ENCODE data around the gene PTPMT1. TPM values are rescaled to one million over a fixed set of nuclear protein-coding genes. Genes with fewer than 3 reads are reported as not detected.

The PTPMT1 gene
- total RNA-seq, 1 donor from 2014 or later = 27.1 TPM

GRCh38 chr11:47593492-47593933 is 28.1 kb downstream of the PTPMT1 start:
- Mint-ChIP-seq H3K27ac (no peak overlapping the region), H3K27me3 (peaks cover 32% of the 10 kb centered on the region), H3K36me3 (ENCODE audit: low read depth) (no peaks in the 10 kb centered on the region), H3K4me3 (peak overlapping the region; percentile 28), H3K9me3 (no peaks in the 10 kb centered on the region), H3K4me1 (peaks cover 17% of the 10 kb centered on the region)
- DNase-seq (no peak), ATAC-seq (ENCODE audit: low read depth) (no peak)
- CTCF ChIA-PET = no interaction called here
- POLR2A ChIA-PET = interaction anchor here (0.6 kb wide), 1 partner anchor 9 kb away, joined by 8 read pairs; no protein-coding TSS in a partner anchor
- intact Hi-C loops (cut with micrococcal nuclease) = no loop called here
- TF ChIP-seq, protein P1, sequence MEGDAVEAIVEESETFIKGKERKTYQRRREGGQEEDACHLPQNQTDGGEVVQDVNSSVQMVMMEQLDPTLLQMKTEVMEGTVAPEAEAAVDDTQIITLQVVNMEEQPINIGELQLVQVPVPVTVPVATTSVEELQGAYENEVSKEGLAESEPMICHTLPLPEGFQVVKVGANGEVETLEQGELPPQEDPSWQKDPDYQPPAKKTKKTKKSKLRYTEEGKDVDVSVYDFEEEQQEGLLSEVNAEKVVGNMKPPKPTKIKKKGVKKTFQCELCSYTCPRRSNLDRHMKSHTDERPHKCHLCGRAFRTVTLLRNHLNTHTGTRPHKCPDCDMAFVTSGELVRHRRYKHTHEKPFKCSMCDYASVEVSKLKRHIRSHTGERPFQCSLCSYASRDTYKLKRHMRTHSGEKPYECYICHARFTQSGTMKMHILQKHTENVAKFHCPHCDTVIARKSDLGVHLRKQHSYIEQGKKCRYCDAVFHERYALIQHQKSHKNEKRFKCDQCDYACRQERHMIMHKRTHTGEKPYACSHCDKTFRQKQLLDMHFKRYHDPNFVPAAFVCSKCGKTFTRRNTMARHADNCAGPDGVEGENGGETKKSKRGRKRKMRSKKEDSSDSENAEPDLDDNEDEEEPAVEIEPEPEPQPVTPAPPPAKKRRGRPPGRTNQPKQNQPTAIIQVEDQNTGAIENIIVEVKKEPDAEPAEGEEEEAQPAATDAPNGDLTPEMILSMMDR (IDR thresholded peaks at IDR 0.05) = no peak

DNA sequence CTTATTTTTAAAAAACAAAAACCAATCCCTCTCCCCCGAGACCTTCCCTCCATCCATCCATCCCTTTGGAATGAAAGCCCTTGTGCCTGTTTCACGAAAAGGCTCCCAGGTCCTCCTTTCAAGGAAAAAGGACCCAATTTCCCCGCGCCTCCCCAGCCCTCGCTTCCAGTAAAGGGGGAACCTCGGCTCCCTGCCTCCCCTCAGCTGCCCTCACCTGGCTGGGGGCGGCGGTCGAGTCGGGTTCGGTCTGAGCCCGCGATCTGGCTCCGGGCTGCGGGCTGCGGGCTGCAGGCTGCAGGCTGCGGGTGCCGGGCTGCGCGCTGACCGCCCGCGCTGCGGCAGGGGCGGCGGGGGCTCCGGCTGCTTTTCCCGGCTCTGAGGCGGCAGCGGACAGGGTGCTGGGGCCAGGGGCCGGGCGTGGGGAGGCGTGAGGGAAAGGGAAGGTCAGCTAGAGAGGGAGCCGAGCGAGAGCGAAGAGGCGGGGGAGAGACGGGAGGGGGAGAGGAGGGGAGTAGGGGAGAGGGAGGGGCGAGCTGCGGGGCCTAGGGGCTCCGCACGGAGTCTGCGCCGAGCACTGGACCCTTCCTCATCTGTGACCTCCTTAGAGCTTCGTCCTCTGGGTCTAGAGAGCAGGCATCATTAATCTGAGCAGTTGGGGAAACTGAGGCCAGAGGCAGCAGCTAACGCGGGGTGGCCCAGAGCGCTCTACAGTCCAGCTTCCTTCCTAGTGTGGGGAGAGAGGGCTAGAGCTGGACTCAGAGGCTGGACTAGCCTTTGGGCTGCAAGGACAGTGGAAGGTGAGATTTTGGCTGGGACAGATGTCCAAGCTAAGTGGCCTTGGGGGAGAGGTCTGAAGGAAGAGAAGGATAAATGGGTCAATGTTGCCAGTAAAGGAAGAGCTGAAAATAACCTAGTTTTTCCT is 28.8 kb downstream of the PTPMT1 start, which contains the start of gene C1QTNF4:
Gene C1QTNF4, minus strand, starts transcription at position 478 of the 922 bp plus-strand sequence. CDS start 3,601 bp downstream, outside the sequence.
- ChIA-PET POLR2A (interaction anchor here (0.6 to 0.7 kb wide), 2 partner anchors 27 to 402 kb away, joined by 3 to 6 read pairs; no protein-coding TSS in a partner anchor), CTCF (no interaction called here)
- no peaks in the 10 kb centered on the region for H3K9me3 Mint-ChIP-seq
- no peaks in the 10 kb centered on the region for H3K36me3 Mint-ChIP-seq (ENCODE audit: low read depth)
- intact Hi-C loops (cut with micrococcal nuclease) = no loop called here
- H3K27ac Mint-ChIP-seq = no peak within 1 kb of the TSS
- DNase-seq = no peak
- TF ChIP-seq, protein P1 (IDR thresholded peaks at IDR 0.05) = no peak
- H3K4me1 Mint-ChIP-seq = peaks cover 17% of the 10 kb centered on the region
- ATAC-seq (ENCODE audit: low read depth) = peak; percentile 40
- H3K4me3 Mint-ChIP-seq = peak within 1 kb of the TSS; percentile 28
- peaks cover 32% of the 10 kb centered on the region for H3K27me3 Mint-ChIP-seq

DNA sequence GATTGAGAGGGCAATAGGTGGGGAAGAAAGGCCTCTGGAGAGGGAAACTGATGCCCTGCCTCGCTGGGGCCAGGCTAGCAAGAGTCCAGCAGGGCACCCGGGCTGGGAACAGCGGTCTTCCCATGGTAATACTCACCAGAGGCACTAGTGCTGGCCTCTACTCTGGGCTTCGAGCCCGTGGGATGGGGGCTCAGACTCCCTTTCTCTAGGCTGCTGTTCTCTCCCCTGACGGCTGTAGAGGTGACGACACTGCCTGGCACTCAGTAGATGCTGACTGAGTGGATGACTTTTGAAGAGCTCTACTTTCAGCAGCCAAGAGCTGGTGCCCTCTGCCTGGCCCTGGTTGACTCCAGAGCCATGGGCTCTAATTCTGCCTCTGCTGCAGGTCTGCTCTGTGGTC is 29.6 kb downstream of the PTPMT1 start:
- no peak for DNase-seq
- Mint-ChIP-seq H3K27ac (no peak overlapping the region), H3K9me3 (no peaks in the 10 kb centered on the region), H3K36me3 (ENCODE audit: low read depth) (no peaks in the 10 kb centered on the region), H3K27me3 (peaks cover 32% of the 10 kb centered on the region), H3K4me1 (peaks cover 17% of the 10 kb centered on the region), H3K4me3 (no peak overlapping the region)
- intact Hi-C loops (cut with micrococcal nuclease) = no loop called here
- CTCF ChIA-PET = no interaction called here
- POLR2A ChIA-PET = interaction anchor here (0.6 to 0.7 kb wide), 2 partner anchors 28 to 403 kb away, joined by 3 to 6 read pairs; no protein-coding TSS in a partner anchor
- TF ChIP-seq, protein P1 (IDR thresholded peaks at IDR 0.05) = no peak
- no peak for ATAC-seq (ENCODE audit: low read depth)

DNA sequence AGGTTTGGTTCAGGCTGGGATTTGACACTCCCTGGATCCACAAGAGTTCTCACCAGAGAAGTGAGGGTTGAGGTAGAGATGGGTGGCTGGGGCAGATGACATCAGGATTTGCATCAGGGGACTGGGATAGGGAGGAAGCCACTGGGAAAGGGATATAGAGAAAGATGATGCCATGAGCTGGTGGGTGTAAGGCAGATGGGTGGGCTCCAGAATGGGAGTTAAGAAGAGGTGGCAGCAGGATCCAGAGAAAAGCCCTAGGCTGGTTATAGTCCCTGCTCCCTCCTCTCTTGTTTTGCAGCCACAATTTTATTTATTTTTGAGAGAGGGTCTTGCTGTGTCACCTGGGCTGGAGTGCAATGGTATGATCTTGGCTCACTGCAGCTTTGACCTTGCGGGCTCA is 30.6 kb downstream of the PTPMT1 start:
- POLR2A ChIA-PET = no interaction called here
- H3K27me3 Mint-ChIP-seq = peaks cover 32% of the 10 kb centered on the region
- no peak for DNase-seq
- no peak overlapping the region for H3K27ac Mint-ChIP-seq
- TF ChIP-seq, protein P1 (IDR thresholded peaks at IDR 0.05) = no peak
- peaks cover 17% of the 10 kb centered on the region for H3K4me1 Mint-ChIP-seq
- H3K4me3 Mint-ChIP-seq = no peak overlapping the region
- CTCF ChIA-PET = no interaction called here
- intact Hi-C loops (cut with micrococcal nuclease) = no loop called here
- no peak for ATAC-seq (ENCODE audit: low read depth)
- no peaks in the 10 kb centered on the region for H3K36me3 Mint-ChIP-seq (ENCODE audit: low read depth)
- H3K9me3 Mint-ChIP-seq = no peaks in the 10 kb centered on the region

DNA sequence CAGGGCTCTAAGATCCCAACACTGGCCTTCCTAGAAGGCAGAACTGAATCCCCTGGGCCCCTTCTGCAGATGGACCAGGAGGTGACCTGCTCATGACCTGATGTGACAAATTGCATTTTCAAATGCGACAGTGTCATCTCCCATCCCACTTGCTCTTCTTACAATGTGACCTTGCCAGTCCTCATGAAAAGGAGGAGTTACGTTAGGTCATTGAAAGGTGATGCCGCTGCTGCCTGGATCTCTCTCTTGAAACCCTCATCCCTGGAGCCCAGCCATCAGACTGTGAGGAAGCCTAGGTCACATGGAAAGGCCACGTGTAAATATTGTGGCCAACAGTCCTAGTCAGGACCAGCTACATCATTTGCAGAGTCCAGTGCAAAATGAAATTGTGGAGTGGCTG is 34.5 kb downstream of the PTPMT1 start:
- DNase-seq (no peak), ATAC-seq (ENCODE audit: low read depth) (no peak)
- CTCF ChIA-PET = no interaction called here

More for the DNA sequence above, 34.5 kb downstream of the PTPMT1 start:
- TF ChIP-seq, protein P1 (IDR thresholded peaks at IDR 0.05) = no peak
- Mint-ChIP-seq H3K4me1 (no peaks in the 10 kb centered on the region), H3K27me3 (peaks cover 10% of the 10 kb centered on the region), H3K4me3 (no peak overlapping the region), H3K9me3 (no peaks in the 10 kb centered on the region), H3K36me3 (ENCODE audit: low read depth) (no peaks in the 10 kb centered on the region), H3K27ac (no peak overlapping the region)
- intact Hi-C loops (cut with micrococcal nuclease) = no loop called here
- POLR2A ChIA-PET = no interaction called here

All from activated B cell treated with CpG ODN at 0.5 μM for 24 hours (primary cell).